MCF 10A (cell line): Measurements from ENCODE around the gene SERF2. TPM values are rescaled to one million over a fixed set of nuclear protein-coding genes. Genes with fewer than 3 reads are reported as not detected.
A peak's percentile ranks its signal among the peaks of the same experiment; 100 is the strongest.

ENCODE experiments used
- BruUV-seq: library from RNA; stranded (reverse); fragments of 400-500 nt; replicated peaks from 2 replicates; lab custom pipeline; 2021; lab: Mats Ljungman, UMichigan
- CTCF ChIA-PET: fragments of 300-600 bp; sonication (Branson Sonifier 250); formaldehyde crosslinking; extraction: SDS; loops from one replicate; lab custom pipeline; 2021; ENCODE audit warnings: antibody characterized with exemption, inconsistent platforms; lab: Yijun Ruan, JAX
- POLR2A ChIA-PET: fragments of 300-600, 350-650 bp; sonication (Branson Sonifier 250); formaldehyde crosslinking; extraction: SDS; loops from one replicate; lab custom pipeline; 2020; ENCODE audit warnings: antibody characterized with exemption, inconsistent platforms; lab: Yijun Ruan, JAX
- DNase-seq: peaks from one replicate; pipeline ENCODE4 v3.0.0-alpha.2; 2018; ENCODE audit not compliant: unreplicated experiment
- H3K27ac Mint-ChIP-seq: one replicate; pipeline ENCODE4 v1.8.0; 2022; ENCODE audit warnings: mild to moderate bottlenecking, low read depth, mixed read lengths; ENCODE audit not compliant: unreplicated experiment
- H3K27me3 Mint-ChIP-seq: one replicate; pipeline ENCODE4 v1.8.0; 2022; ENCODE audit warnings: mixed read lengths; ENCODE audit not compliant: insufficient read depth, unreplicated experiment
- H3K36me3 Mint-ChIP-seq: one replicate; pipeline ENCODE4 v1.8.0; 2022; ENCODE audit warnings: mild to moderate bottlenecking, moderate library complexity, mixed read lengths; ENCODE audit not compliant: insufficient read depth, unreplicated experiment
- H3K4me1 Mint-ChIP-seq: one replicate; pipeline ENCODE4 v1.8.0; 2022; ENCODE audit warnings: mixed read lengths; ENCODE audit not compliant: insufficient read depth, unreplicated experiment
- H3K4me3 Mint-ChIP-seq: one replicate; pipeline ENCODE4 v1.8.0; 2022; ENCODE audit warnings: mild to moderate bottlenecking, moderate library complexity, mixed read lengths; ENCODE audit not compliant: unreplicated experiment
- H3K9me3 Mint-ChIP-seq: one replicate; pipeline ENCODE4 v1.8.0; 2022; ENCODE audit warnings: mixed read lengths; ENCODE audit not compliant: unreplicated experiment
- intact Hi-C: fragments of 100-400 bp; cut with micrococcal nuclease; formaldehyde crosslinking; loops from 2 replicates; pipeline ENCODE4 v1.14.1; 2022
- total RNA-seq: library from RNA; stranded (reverse); gene quantifications from 2 replicates; pipeline ENCODE4 v1.2.3, GENCODE V29; 2022
- TF ChIP-seq, protein P1 (sequence below): fragments of 200-600 bp; IDR thresholded peaks from one replicate; pipeline ENCODE4 v1.8.0; 2022; ENCODE audit warnings: antibody characterized with exemption, mild to moderate bottlenecking; ENCODE audit not compliant: unreplicated experiment

SERF2 gene
- total RNA-seq, 1 experiment from 2014 or later, result 717 TPM

GRCh38 chr15:43792761-43793476, 799 bp downstream of the SERF2 start:
- Mint-ChIP-seq H3K4me3 (peak overlapping the region; percentile 95), H3K27ac (peak overlapping the region; percentile 94), H3K27me3 (no peaks in the 10 kb centered on the region), H3K4me1 (peaks cover 14% of the 10 kb centered on the region), H3K36me3 (peaks cover 49% of the 10 kb centered on the region), H3K9me3 (no peaks in the 10 kb centered on the region)
- no TSS peak for BruUV-seq
- TF ChIP-seq, protein P1, sequence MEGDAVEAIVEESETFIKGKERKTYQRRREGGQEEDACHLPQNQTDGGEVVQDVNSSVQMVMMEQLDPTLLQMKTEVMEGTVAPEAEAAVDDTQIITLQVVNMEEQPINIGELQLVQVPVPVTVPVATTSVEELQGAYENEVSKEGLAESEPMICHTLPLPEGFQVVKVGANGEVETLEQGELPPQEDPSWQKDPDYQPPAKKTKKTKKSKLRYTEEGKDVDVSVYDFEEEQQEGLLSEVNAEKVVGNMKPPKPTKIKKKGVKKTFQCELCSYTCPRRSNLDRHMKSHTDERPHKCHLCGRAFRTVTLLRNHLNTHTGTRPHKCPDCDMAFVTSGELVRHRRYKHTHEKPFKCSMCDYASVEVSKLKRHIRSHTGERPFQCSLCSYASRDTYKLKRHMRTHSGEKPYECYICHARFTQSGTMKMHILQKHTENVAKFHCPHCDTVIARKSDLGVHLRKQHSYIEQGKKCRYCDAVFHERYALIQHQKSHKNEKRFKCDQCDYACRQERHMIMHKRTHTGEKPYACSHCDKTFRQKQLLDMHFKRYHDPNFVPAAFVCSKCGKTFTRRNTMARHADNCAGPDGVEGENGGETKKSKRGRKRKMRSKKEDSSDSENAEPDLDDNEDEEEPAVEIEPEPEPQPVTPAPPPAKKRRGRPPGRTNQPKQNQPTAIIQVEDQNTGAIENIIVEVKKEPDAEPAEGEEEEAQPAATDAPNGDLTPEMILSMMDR, result no peak
- CTCF ChIA-PET, result interaction anchor here (0.5 to 6.8 kb wide), 4 partner anchors 17 to 44 kb away, joined by 3 to 40 read pairs (median 4); partner anchors contain the start of gene ELL3
- POLR2A ChIA-PET, result interaction anchor here (0.5 to 13.7 kb wide), 16 partner anchors 8 to 624 kb away, joined by 3 to 162 read pairs (median 4); partner anchors contain the start of genes ELL3, HYPK, MFAP1 and PDIA3
- peak; percentile 23 for DNase-seq
- intact Hi-C loops, result no loop called here

- no TSS peak for BruUV-seq
- POLR2A ChIA-PET, result interaction anchor here (0.7 to 13.7 kb wide), 9 partner anchors 7 to 85 kb away, joined by 3 to 162 read pairs (median 4); partner anchors contain the start of genes ELL3, HYPK, PDIA3 and SERINC4
- H3K9me3 Mint-ChIP-seq, result no peaks in the 10 kb centered on the region
- intact Hi-C loops, result no loop called here
- peak overlapping the region; percentile 95 for H3K4me3 Mint-ChIP-seq
- H3K4me1 Mint-ChIP-seq, result peaks cover 21% of the 10 kb centered on the region
- DNase-seq, result no peak
- TF ChIP-seq, protein P1, result no peak
- H3K36me3 Mint-ChIP-seq, result peaks cover 49% of the 10 kb centered on the region
- H3K27ac Mint-ChIP-seq, result peak overlapping the region; percentile 94
- CTCF ChIA-PET, result interaction anchor here (1.0 to 6.8 kb wide), 3 partner anchors 9 to 425 kb away, joined by 3 to 40 read pairs (median 4); partner anchors contain the start of gene ELL3
- H3K27me3 Mint-ChIP-seq, result no peaks in the 10 kb centered on the region
Observed at GRCh38 chr15:43793647-43794046, 1.5 kb downstream of the SERF2 start.

DNA sequence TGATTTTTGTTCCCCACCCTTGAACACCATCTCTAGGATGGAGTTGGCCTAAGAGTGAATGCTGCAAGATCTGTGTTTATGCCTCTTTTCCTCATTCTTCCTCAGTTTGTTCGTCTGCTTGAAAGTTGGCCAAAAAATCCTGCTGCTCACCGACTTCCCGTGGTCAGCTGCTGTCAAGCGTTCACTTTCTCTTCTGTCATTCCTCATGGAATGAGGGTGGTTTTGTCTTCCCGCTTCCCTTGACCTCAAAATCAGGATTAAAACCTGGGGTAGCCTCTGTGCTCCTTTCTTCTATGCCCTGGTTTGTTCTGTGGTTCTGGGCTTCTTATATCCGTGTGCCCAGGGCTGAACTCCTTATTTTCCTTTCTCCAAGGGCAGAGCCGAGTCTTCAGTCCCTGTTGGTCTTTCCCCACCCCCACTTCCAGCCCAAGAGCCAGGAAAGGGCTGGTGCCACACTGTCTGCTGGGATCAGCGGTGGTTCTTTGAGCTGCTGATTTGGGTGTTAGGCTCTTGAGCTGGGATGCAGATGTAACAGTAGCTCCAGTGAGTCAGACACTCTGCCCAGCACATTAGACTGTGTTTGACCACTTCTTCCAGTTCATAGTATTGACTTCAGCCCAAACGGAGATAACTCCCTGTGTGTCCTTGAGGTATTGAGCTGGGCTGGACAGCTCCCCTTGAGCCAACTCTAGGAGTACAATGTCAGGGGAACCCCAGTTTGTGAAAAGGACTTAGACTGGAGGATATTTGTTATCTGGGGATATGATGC, 2.3 kb downstream of the SERF2 start:
- Mint-ChIP-seq H3K27me3 (no peaks in the 10 kb centered on the region), H3K4me1 (peaks cover 29% of the 10 kb centered on the region), H3K4me3 (peak overlapping the region; percentile 95), H3K27ac (peak overlapping the region; percentile 94), H3K36me3 (peaks cover 49% of the 10 kb centered on the region), H3K9me3 (no peaks in the 10 kb centered on the region)
- ChIA-PET CTCF (interaction anchor here (1.0 to 1.7 kb wide), 4 partner anchors 8 to 424 kb away, joined by 3 to 5 read pairs (median 4); no protein-coding TSS in a partner anchor), POLR2A (interaction anchor here (0.6 to 13.7 kb wide), 6 partner anchors 10 to 498 kb away, joined by 3 to 162 read pairs (median 4); partner anchors contain the start of gene ELL3)
- DNase-seq, result no peak
- TF ChIP-seq, protein P1, result no peak
- intact Hi-C loops, result no loop called here
- no TSS peak for BruUV-seq
